Heart right ventricle (tissue), 16 donors: Measurements from ENCODE around the gene PRMT7. TPM values are rescaled to one million over a fixed set of nuclear protein-coding genes. Genes with fewer than 3 reads are reported as not detected.
A peak's percentile ranks its signal among the peaks of the same experiment; 100 is the strongest.

ENCODE experiments used
- ATAC-seq, 8 donors: fragments of 200-7000 bp; cut with Tn5 transposase; one replicate each; pipeline ENCODE4 v1.9.1; 2020; ENCODE audit warnings: mild to moderate bottlenecking in 8 of 8, moderate library complexity in 8 of 8, moderate number of reproducible peaks in 1 of 8
- DNase-seq, 2 donors: peaks; one replicate each; pipeline ENCODE4 v3.0.0-alpha.2; 2020
- H3K27ac ChIP-seq, 10 donors: fragments of 200-600 bp; sonication (generic) in 2 of 10; one replicate each; pipeline versions ENCODE4 v1.5.0 to v1.8.0; 2020 to 2022; ENCODE audit warnings: mild to moderate bottlenecking in 3 of 10
- H3K27me3 ChIP-seq, 7 donors: fragments of 200-600 bp; one replicate each; pipeline ENCODE4 v1.8.0; 2021 to 2022; ENCODE audit warnings: mild to moderate bottlenecking in 2 of 7
- H3K36me3 ChIP-seq, 9 donors: fragments of 200-600 bp; sonication (generic) in 1 of 9; one replicate each; pipeline versions ENCODE4 v1.5.0 to v1.8.0; 2020 to 2022; ENCODE audit warnings: mild to moderate bottlenecking in 2 of 9
- H3K4me1 ChIP-seq, 9 donors: fragments of 200-600 bp; sonication (generic) in 1 of 9; one replicate each; pipeline versions ENCODE4 v1.5.0 to v1.8.0; 2020 to 2022; ENCODE audit warnings: mild to moderate bottlenecking in 4 of 9
- H3K4me3 ChIP-seq, 10 donors: fragments of 200-600 bp; sonication (generic) in 2 of 10; one replicate each; pipeline versions ENCODE4 v1.5.0 to v1.8.0; 2020 to 2022; ENCODE audit warnings: mild to moderate bottlenecking in 7 of 10, moderate library complexity in 2 of 10
- H3K9me3 ChIP-seq, 11 donors: fragments of 200-600 bp in 10 of 11; sonication (generic) in 2 of 11; one replicate each; pipeline versions ENCODE4 v1.5.0 to v1.8.0; 2013 to 2022; ENCODE audit warnings: mild to moderate bottlenecking in 2 of 11, control low read depth in 1 of 11, moderate library complexity in 1 of 11
- WGBS, 2 donors: extraction: QIAGEN DNeasy Blood & Tissue Kit; methylation state at CpG; one replicate each; pipeline ENCODE4 v1.1.7; 2013; ENCODE audit warnings: inconsistent platforms in 1 of 2; 5-methylcytosine and 5-hydroxymethylcytosine counted together
- intact Hi-C, 10 donors: fragments of 100-400 bp; cut with DNase I; formaldehyde crosslinking; loops; one replicate each; pipeline versions ENCODE4 v1.11.1 to v1.14.2; 2022
- polyA plus RNA-seq, 2 donors: library from polyadenylated mRNA; stranded (reverse); fragments of 200-250 nt; gene quantifications; one replicate each; pipeline ENCODE4 v1.2.3, GENCODE V29; 2013
- total RNA-seq, 10 donors: library from RNA; stranded (reverse); fragmentation: NEBNext Ultra II Directional in 3 of 10; extraction: Animal tissue kit (Norgen Biotek cat#: 25700) in 3 of 10; gene quantifications; one replicate each; pipeline versions ENCODE4 v1.2.1 to v1.2.4, GENCODE V29; 2021 to 2023
- TF ChIP-seq, protein P1 (sequence below), 9 donors: fragments of 200-600 bp; sonication (generic) in 2 of 9; IDR thresholded peaks; one replicate each; pipeline versions ENCODE4 v1.5.0 to v1.8.0; 2021 to 2022; ENCODE audit warnings: antibody characterized with exemption in 9 of 9, mild to moderate bottlenecking in 5 of 9, moderate library complexity in 1 of 9
- donor health status: Arrhythmogenic right ventricular cardiomyopathy.
- donor health status: ischemic (EF 13 %, LVEDD 7.1; RV severe dilation, severe dysfunction).
- donor health status: healthy with polysubstance abuse.
- donor health status: DM: no; HTN: yes; CAD: no.
- donor health status: DM: no; HTN: no; CAD: no.
- donor health status: ischemic (EF 25% LVEDD 6.9; RV normal size, moderate dysfunction).
- donor health status: ischemic (EF 25% LVEDD 5.7; RV mildly dilated, moderate dysfunction).
- donor health status: healthy.
- donor health status: DM: yes; HTN: yes; CAD: no.
- donor health status: Ischemic cardiomyopathy.
- donor health status: ischemic (EF 35%, LVEDD 5.7; RV mildly dilated, moderate dysfunction).
- donor health status: nonischemic (EF 11% LVEDD 7.7; RV severe dilation, severe dysfunction).
- donor health status: DM: yes; HTN: yes; CAD: no.
- donor health status: PGD.
- donor health status: ischemic (EF 29% LVEDD 5.4; RV normal size, mild dysfunction).
- donor health status: nonischemic (EF 23%, LVEDD 6.1; RV moderate dilation, normal function).

The PRMT7 gene
- total and polyA plus RNA-seq, 12 donors, result 18.1 to 57.8 (median 30.7) TPM

DNA sequence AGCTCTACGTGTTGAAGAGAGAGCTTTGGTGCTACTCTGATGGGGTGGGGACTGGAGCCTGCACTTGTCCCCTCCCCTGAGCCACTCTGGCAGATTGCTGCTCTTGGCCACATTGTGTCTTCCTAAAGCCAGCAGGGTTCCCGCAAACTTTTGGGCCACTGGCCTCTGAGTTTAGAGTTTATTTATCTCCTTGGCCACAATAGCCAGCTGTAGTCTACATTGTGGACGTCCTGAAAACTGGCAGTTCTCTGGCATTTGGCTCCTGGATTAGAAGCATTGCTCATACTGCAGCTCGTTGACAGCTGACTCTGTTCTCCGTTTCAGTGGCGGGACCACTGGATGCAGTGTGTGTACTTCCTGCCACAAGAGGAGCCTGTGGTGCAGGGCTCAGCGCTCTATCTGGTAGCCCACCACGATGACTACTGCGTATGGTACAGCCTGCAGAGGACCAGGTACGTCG lies 34.6 kb downstream of the PRMT7 start:
- 61 to 63% methylated on average over 11 of the region's 11 CpGs for WGBS, 2 donors
- Histone ChIP-seq H3K4me3 (no peak overlapping the region), H3K27me3 (no peaks in the 10 kb centered on the region), H3K27ac (peak overlapping the region in 8 of 10 donors; percentile 10 to 75 (median 47)), H3K9me3 (no peaks in the 10 kb centered on the region), H3K36me3 (peaks cover 0 to 96% (median 55%) of the 10 kb centered on the region in 9 donors), H3K4me1 (peaks cover 0 to 41% (median 5%) of the 10 kb centered on the region in 9 donors)
- ATAC-seq, result peak; percentile 61 to 91 (median 78)
- intact Hi-C loops, result no loop called here
- DNase-seq, result peak in 1 of 2 donors; percentile 58
- TF ChIP-seq, protein P1, sequence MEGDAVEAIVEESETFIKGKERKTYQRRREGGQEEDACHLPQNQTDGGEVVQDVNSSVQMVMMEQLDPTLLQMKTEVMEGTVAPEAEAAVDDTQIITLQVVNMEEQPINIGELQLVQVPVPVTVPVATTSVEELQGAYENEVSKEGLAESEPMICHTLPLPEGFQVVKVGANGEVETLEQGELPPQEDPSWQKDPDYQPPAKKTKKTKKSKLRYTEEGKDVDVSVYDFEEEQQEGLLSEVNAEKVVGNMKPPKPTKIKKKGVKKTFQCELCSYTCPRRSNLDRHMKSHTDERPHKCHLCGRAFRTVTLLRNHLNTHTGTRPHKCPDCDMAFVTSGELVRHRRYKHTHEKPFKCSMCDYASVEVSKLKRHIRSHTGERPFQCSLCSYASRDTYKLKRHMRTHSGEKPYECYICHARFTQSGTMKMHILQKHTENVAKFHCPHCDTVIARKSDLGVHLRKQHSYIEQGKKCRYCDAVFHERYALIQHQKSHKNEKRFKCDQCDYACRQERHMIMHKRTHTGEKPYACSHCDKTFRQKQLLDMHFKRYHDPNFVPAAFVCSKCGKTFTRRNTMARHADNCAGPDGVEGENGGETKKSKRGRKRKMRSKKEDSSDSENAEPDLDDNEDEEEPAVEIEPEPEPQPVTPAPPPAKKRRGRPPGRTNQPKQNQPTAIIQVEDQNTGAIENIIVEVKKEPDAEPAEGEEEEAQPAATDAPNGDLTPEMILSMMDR (IDR thresholded peaks at IDR 0.05), result no peak

DNA sequence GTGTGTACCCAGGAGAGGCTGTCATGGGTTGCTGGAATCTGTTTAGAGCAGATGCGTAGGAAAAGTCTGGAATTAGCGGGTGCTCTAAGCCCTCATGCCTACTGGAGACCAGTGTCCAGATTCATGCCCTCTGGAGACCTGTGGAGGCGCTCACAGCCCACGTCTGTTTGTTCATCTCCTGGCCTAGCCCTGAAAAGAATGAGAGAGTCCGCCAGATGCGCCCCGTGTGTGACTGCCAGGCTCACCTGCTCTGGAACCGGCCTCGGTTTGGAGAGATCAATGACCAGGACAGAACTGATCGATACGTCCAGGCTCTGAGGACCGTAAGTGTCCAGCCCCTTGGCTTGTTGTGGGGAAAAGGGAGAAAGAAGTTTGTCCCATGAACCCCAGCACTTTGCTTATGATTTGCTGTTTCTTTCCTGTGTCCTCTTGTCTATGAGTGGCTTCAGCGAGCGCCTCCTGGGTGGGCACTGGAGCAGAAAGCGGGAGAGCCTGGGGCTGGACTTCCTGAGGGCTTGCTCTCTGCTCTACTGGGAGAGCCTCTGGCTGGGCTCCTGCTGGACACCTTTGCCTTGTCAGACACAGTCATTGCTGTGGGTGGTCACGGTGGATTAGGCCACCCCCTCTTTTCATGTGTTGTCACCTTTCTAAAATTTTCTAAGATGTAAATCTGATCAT lies 35.3 kb downstream of the PRMT7 start:
- no peak overlapping the region for H3K4me3 ChIP-seq
- ATAC-seq, result peak in 3 of 8 donors; percentile 1 to 7 (median 6)
- intact Hi-C loops, result no loop called here
- H3K27ac ChIP-seq, result peak overlapping the region in 6 of 10 donors; percentile 10 to 75 (median 44)
- peaks cover 0 to 96% (median 56%) of the 10 kb centered on the region in 9 donors for H3K36me3 ChIP-seq
- H3K27me3 ChIP-seq, result no peaks in the 10 kb centered on the region
- no peaks in the 10 kb centered on the region for H3K9me3 ChIP-seq
- DNase-seq, result no peak
- WGBS, 2 donors, result 94 to 95% methylated on average over 16 of the region's 16 CpGs
- H3K4me1 ChIP-seq, result peaks cover 0 to 40% (median 6%) of the 10 kb centered on the region in 9 donors
- TF ChIP-seq, protein P1 (IDR thresholded peaks at IDR 0.05), result no peak

DNA sequence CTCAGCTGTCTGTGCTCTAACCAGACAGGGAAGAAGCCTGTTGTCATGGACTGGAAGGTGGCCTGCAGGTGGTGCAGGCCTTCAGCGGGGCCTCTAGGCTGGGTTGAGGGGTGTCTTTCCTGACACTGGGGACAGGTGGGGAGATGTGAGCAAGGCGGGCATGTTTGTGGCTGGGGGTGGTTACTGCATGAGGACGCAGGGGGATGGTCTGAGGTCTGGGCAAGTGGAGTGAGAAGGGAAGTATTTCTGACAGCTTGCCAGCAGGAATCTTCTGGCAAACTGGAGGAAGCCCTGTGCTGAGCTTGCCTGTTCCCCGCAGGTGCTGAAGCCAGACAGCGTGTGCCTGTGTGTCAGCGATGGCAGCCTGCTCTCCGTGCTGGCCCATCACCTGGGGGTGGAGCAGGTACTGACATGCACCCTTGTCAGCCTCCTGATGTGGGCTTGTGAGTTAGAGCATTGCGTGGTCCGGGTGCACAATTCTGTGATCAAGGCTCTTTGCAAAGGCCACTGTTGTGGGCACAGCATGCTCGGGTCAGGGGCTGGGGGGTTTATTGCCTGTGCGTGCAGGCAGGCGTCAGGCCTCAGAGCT lies 36.2 kb downstream of the PRMT7 start:
- TF ChIP-seq, protein P1 (IDR thresholded peaks at IDR 0.05), result no peak
- intact Hi-C loops, result no loop called here
- no peaks in the 10 kb centered on the region for H3K27me3 ChIP-seq
- WGBS, 2 donors, result 89 to 90% methylated on average over 12 of the region's 12 CpGs
- DNase-seq (no peak), ATAC-seq (no peak)
- H3K27ac ChIP-seq, result no peak overlapping the region
- peaks cover 0 to 96% (median 61%) of the 10 kb centered on the region in 9 donors for H3K36me3 ChIP-seq
- no peaks in the 10 kb centered on the region for H3K9me3 ChIP-seq
- peaks cover 0 to 33% (median 6%) of the 10 kb centered on the region in 9 donors for H3K4me1 ChIP-seq
- H3K4me3 ChIP-seq, result no peak overlapping the region

DNA sequence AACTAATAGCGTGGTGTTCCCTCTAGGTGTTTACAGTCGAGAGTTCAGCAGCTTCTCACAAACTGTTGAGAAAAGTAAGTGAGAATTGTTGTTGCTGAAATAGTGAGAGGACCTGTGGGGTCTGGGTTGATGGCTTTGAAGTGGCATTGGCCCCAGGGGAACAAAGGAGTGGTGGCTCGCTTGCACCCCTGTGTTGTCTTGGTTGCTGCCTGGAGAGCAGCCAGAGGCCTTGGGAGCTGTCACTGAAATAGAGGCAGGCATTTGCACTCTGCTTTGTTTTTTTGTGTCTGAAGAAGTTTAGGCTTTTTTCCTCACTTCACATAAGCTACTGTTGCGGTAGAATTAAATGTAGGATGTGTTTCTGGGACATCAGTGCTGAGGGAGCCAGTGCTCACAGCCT lies 36.8 kb downstream of the PRMT7 start:
- Histone ChIP-seq H3K27ac (peak overlapping the region in 1 of 10 donors; percentile 6), H3K36me3 (peaks cover 0 to 96% (median 61%) of the 10 kb centered on the region in 9 donors), H3K4me1 (peaks cover 0 to 33% (median 6%) of the 10 kb centered on the region in 9 donors), H3K9me3 (no peaks in the 10 kb centered on the region), H3K27me3 (no peaks in the 10 kb centered on the region), H3K4me3 (no peak overlapping the region)
- 81 to 90% methylated on average over 4 of the region's 4 CpGs for WGBS, 2 donors
- intact Hi-C loops, result no loop called here
- TF ChIP-seq, protein P1 (IDR thresholded peaks at IDR 0.05), result no peak
- DNase-seq (no peak), ATAC-seq (no peak)
